Hippocampal formation (tissue), 2 donors: Measurements from ENCODE around the gene DCHS1.

Experiments used
- DNase-seq, 2 donors: peaks; one replicate each; lab custom pipeline; 2025; lab: John Stamatoyannopoulos, UW

Gene DCHS1

GRCh38 chr11:6627762-6628241 lies 27.8 kb downstream of the DCHS1 start:
- DNase-seq, result no peak

DNA sequence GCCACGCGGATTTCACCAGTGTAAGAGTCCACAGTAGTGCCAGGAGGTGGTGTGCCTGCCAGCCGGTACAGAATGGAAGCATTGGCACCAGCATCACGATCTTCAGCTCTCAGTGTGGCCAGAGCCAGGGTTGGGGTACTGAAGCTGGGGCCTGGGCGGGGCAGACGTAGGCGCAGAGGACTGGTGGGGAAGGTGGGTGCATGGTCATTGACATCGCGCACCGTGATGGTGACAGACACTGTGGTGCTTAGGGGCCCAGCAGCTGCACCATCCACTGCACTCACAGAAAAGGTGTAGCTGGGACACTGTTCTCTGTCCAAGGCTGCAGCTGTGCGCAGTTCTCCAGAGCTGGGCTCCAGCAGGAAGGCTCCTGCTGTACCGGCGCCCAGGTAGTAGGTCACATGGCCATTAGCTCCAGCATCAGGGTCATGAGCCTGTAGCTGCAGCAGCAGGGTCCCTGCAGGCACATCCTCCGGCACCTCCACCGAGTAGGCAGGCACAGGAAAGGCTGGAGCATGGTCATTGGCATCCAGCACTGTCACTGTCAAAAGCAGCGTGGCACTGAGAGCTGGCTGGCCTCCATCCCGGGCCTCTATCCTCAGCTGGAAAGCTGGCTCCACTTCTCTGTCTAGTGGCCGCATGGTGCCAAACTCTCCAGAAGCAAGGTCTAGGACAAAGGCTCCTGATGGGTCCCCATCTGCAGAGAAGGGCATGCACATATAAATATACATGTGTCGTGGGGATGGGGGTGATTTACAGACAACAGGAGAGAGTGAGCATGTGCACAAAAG lies 28.4 kb downstream of the DCHS1 start:
- DNase-seq, result peak; percentile 20 to 22

- DNase-seq, result no peak
Observed at GRCh38 chr11:6625832-6626420, 29.7 kb downstream of the DCHS1 start.

- no peak for DNase-seq
Observed at GRCh38 chr11:6625156-6625831, 30.3 kb downstream of the DCHS1 start.

- no peak for DNase-seq
Observed at GRCh38 chr11:6623391-6624363, 31.9 kb downstream of the DCHS1 start.

DNA sequence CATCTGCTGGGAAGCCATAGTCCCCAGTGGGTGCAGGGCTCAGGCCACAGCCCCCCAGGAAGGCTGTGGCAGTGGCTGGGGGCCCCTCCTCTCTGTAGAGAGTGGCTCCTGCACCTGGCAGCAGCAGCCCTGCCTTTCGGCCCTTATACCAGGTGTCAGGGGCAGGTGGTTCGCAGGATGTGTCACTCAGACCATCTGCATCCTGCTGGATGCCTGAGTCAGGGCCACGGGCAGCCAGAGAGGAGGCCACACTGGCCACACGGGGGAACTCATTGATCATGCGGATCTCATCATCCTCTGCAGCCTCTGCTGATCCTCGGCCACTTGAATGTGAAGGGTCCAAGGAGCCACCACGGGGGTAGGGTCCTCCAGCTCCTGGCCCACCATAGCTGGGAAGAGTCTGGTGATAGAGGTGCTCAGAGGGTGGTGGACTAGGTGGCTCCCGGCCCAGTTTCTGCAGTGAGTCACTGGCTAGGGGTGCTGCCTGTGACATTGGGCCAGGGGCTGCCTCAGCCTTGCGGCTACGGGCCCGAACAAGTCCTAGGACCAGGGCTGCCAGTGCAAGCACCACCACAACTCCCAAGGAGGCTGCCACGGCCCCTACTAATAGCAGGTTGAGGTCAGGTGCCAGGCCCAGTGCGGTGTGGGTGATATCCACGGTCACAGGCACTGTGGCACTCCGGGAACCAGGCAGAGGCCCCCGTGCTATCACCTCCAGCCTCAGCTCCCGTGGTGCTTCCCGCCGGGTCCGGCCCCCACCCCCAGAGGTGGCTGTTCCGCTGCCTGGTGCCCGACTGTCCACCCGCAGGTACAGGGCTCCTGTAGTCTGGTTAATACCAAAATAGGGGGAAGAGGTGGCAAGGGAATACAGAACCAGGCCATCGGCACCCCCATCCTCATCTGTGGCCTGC lies 33.1 kb downstream of the DCHS1 start:
- no peak for DNase-seq

- DNase-seq, result no peak
Observed at GRCh38 chr11:6621711-6622211, 33.8 kb downstream of the DCHS1 start.

GRCh38 chr11:6620636-6621035 lies 35.0 kb downstream of the DCHS1 start:
- no peak for DNase-seq

DNA sequence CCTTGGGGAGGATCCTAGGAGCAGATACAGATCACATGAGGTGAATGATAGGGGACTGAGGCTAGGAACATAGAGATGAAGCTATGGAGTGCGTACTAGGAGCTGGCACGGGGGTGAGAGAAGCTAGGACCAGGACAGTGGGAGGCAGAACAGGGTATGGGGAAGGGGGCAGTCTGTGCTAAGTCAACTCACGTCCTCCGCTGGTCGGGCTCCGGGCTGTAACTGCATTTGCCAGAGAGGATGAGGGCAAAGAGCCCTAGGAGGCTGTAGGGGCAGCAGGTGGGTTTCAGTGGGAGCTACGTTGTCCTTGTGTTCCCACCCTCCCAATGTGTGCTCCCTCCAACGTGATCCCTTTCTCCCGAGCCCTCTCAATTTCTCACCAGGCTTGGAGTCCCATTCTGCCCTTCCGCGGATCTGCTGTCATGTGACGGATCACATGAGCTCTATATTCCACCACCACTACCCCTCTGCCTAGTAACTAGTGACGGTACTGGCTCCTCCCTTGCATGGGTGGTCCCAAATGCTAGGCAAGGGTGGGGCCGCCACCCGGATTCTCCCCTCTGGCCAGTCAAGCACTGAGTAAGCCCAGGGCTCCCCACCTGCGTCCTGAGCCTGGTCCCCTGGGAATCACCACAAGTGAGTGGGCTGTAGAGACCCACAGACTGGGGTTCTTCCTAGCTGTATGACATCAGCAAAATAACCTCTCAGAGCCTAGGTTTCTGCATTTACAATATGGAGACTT lies 36.4 kb downstream of the DCHS1 start, which contains the start of gene TPP1:
TPP1 (minus strand) TSS at position 419 of the 742 bp plus-strand sequence; CDS start at position 397, 22 bp downstream.
- peak; percentile 90 to 98 for DNase-seq

DNA sequence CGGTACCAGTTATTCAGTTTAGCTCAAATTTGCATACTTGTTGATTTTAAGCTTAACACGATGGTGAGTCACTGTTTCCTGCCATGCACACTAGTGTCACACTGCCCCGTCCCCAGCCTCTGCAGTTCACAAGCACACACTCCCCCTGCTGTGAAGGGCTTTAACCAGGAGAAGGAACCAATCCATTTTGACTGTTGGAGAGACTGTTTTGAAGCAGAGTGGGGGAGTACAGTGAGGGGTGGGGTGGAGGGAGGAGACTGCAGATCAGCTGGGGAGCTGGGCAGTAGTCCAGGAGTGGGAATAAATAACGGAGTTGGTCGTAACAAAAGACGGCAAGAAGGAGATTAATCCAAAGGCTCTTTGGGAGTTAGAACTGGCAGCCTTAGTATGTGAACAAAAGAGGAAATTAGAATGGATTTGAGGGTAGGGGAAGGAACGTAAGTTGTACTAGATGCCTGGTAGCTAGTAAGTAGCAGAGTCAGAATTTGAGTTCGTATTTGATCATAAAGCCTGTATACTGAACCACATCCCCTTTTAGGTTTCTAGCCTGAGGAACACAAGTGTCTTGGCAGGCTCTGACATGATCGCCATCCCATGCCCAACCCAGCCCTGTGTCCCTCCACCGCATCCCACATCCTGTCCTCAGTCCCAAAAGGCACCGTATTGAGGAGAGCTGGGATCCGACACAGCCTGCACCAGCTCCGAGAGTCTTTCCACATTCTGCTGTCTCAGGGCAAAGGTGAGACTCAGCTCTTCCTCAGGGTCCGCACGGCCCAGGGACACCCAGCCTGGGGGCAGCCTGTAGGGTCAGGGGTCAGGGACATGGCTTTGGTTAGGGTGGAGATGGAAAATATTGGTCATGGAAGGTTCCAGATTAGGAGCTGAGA lies 37.2 kb downstream of the DCHS1 start:
- DNase-seq, result peak; percentile 52 to 68

DNA sequence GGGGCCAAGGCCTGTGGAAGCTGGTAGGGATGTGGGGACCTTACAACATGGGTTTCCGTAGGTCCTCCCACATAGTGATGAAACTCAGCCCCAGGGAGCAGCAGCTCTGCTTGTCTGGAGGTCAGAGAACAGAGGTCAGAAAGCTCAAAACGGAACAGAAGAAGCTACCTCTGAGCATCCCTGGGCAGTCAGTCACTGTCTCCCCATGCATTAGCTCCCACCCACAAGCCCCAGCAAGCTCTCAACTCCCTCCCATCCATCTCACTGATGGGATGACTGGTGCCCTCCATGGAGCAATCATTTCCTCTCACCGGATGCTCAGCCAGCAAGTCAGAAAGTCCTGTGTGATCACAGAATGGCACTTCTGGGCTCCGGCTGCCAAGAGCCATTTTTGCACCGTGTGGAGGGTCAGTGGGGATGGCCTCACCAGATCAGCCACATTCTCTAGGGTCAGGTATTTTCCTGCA lies 38.3 kb downstream of the DCHS1 start:
- DNase-seq, result no peak

- no peak for DNase-seq
Observed at GRCh38 chr11:6616596-6617250, 38.9 kb downstream of the DCHS1 start.

- no peak for DNase-seq
Observed at GRCh38 chr11:6615882-6616585, 39.6 kb downstream of the DCHS1 start.

GRCh38 chr11:6615046-6615445 lies 40.6 kb downstream of the DCHS1 start:
- DNase-seq, result no peak

DNA sequence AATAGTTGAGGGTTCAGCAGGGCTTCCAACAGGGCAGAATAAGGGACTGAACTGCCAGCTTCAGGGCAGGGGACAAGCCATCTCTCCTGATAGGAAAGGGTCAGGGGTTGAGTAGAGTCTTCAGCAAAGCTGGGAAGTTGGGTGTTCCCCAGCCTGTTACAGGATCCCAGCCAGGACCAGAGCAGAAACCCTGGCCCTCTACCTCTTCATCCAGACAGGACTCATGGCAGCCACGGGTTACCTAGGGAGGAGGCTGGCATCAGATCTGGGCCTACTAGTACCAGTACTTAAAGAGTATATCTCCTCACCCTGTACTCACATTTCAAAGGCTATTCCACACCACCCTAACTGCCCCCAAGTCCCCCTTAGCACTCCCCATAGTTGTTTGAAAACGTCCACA lies 41.2 kb downstream of the DCHS1 start:
- no peak for DNase-seq

GRCh38 chr11:6613496-6613895 lies 42.1 kb downstream of the DCHS1 start:
- DNase-seq, result no peak
